Measurements from ENCODE around the gene OR8U1. TPM values are rescaled to one million over a fixed set of nuclear protein-coding genes. Genes with fewer than 3 reads are reported as not detected.
"Not testable (repeated sequence)": the region's sequence is repeated elsewhere in the genome, so short reads cannot be mapped to it uniquely, and the experiment has no call there.

The OR8U1 gene
- total and polyA plus RNA-seq, 8 donors = not detected

GRCh38 chr11:56353991-56354390, 21.4 kb upstream of the OR8U1 start, which contains the start of gene OR8J1:
TSS of gene OR8J1 (plus strand) at chr11:56354291. CDS start at chr11:56360247, 5,956 bp downstream.
- no peak within 1 kb of the TSS for H3K27ac ChIP-seq
- H3K9me3 ChIP-seq = no peaks in the 10 kb centered on the region
- no peak for TF ChIP-seq CTCF (IDR thresholded peaks at IDR 0.05)
- H3K36me3 ChIP-seq = no peaks in the 10 kb centered on the region
- H3K27me3 ChIP-seq = no peaks in the 10 kb centered on the region
- no peak for DNase-seq
- no peak within 1 kb of the TSS for H3K4me3 ChIP-seq
- no peak for ATAC-seq
- intact Hi-C loops (cut with DNase I) = no loop called here
- no peaks in the 10 kb centered on the region for H3K4me1 ChIP-seq

GRCh38 chr11:56380120-56380519, 4.7 kb downstream of the OR8U1 start:
- intact Hi-C loops (cut with DNase I) = no loop called here
- DNase-seq = no peak
- Histone ChIP-seq H3K27me3 (no peaks in the 10 kb centered on the region), H3K9me3 (no peaks in the 10 kb centered on the region), H3K36me3 (no peaks in the 10 kb centered on the region), H3K27ac (no peak overlapping the region), H3K4me1 (no peaks in the 10 kb centered on the region), H3K4me3 (no peak overlapping the region)
- no peak for TF ChIP-seq CTCF (IDR thresholded peaks at IDR 0.05)
- no peak for ATAC-seq

- no peak for ATAC-seq
- H3K27ac ChIP-seq = no peak overlapping the region
- TF ChIP-seq CTCF (IDR thresholded peaks at IDR 0.05) = no peak
- peaks cover 0 to 4% of the 10 kb centered on the region in 2 donors for H3K9me3 ChIP-seq
- H3K27me3 ChIP-seq = no peaks in the 10 kb centered on the region
- no peaks in the 10 kb centered on the region for H3K36me3 ChIP-seq
- DNase-seq = no peak
- intact Hi-C loops (cut with DNase I) = no loop called here
- H3K4me1 ChIP-seq = no peaks in the 10 kb centered on the region
- no peak overlapping the region for H3K4me3 ChIP-seq
These were observed 19.0 kb downstream of the OR8U1 start for GRCh38 chr11:56394381-56394780.

- Histone ChIP-seq H3K27me3 (no peaks in the 10 kb centered on the region), H3K4me1 (no peaks in the 10 kb centered on the region), H3K36me3 (no peaks in the 10 kb centered on the region), H3K4me3 (no peak overlapping the region), H3K9me3 (peaks cover 0 to 7% of the 10 kb centered on the region in 2 donors), H3K27ac (no peak overlapping the region)
- DNase-seq = no peak
- no peak for ATAC-seq
- no peak for TF ChIP-seq CTCF (IDR thresholded peaks at IDR 0.05)
- intact Hi-C loops (cut with DNase I) = no loop called here
These were observed 20.6 kb downstream of the OR8U1 start for GRCh38 chr11:56396047-56396446.

GRCh38 chr11:56401858-56402461, 26.5 kb downstream of the OR8U1 start:
- H3K27me3 ChIP-seq; H3K27ac ChIP-seq; H3K4me3 ChIP-seq; H3K4me1 ChIP-seq; ATAC-seq; H3K36me3 ChIP-seq; intact Hi-C loops (cut with DNase I): not testable (repeated sequence)
- DNase-seq = peak in 1 of 4 donors; percentile 64
- H3K9me3 ChIP-seq = peaks cover 0 to 20% of the 10 kb centered on the region in 2 donors

GRCh38 chr11:56404393-56404792, 29.0 kb downstream of the OR8U1 start:
- H3K27me3 ChIP-seq = no peaks in the 10 kb centered on the region
- TF ChIP-seq CTCF (IDR thresholded peaks at IDR 0.05) = no peak
- H3K4me3 ChIP-seq = no peak overlapping the region
- H3K4me1 ChIP-seq = no peaks in the 10 kb centered on the region
- H3K27ac ChIP-seq = no peak overlapping the region
- no peaks in the 10 kb centered on the region for H3K36me3 ChIP-seq
- intact Hi-C loops (cut with DNase I) = no loop called here
- no peak for ATAC-seq
- DNase-seq = no peak
- H3K9me3 ChIP-seq = peaks cover 0 to 16% of the 10 kb centered on the region in 2 donors

Data from left lung (tissue), 10 donors.